ENCODE measurements around the gene NAA35.

- TF ChIP-seq CTCF (IDR thresholded peaks at IDR 0.05) (no peak), POLR2A (IDR thresholded peaks at IDR 0.05) (no peak)
Observed at GRCh38 chr9:86040861-86041155, 99.9 kb downstream of the NAA35 start.

Data from testis (tissue), 2 donors.